Keratinocyte (primary cell): Measurements from ENCODE around the gene RORB.

Source experiments
- EZH2 ChIP-seq: IDR thresholded peaks from one replicate; pipeline ENCODE4 v1.6.1; 2012; ENCODE audit warnings: inconsistent platforms, mild to moderate bottlenecking, low read length, moderate library complexity
- TF ChIP-seq, protein P1 (sequence below), 3 experiments: IDR thresholded peaks in 1 of 3; conservative IDR thresholded peaks in 1 of 3; optimal IDR thresholded peaks in 1 of 3; 2 replicates in 2 of 3; 3 replicates in 1 of 3; pipeline versions ENCODE3 to v1.5.1; 2011; ENCODE audit warnings: low read length in 3 of 3, mild to moderate bottlenecking in 3 of 3, moderate library complexity in 2 of 3, control low read depth in 1 of 3, inconsistent platforms in 1 of 3; ENCODE audit not compliant: insufficient read depth in 2 of 3; ENCODE audit errors: extremely low read depth in 1 of 3

DNA sequence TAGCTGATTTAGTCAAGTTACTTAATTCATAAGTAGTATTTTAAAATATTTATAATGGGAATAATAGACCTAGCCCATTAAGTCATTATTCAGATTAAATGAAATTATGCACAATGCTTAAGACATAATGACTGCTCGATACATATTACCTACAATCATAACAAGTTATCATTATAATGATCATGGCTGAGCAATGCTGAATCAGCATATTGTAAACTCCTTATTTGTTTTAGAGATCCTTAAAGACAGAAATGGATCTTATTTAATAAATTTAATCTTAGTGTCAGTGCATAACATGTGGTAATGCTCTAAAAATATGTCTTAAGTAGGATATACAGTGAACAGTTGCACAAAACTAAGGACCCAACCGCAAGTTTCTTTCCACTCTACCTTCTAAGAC lies 221.6 kb downstream of the RORB start:
- TF ChIP-seq, protein P1, sequence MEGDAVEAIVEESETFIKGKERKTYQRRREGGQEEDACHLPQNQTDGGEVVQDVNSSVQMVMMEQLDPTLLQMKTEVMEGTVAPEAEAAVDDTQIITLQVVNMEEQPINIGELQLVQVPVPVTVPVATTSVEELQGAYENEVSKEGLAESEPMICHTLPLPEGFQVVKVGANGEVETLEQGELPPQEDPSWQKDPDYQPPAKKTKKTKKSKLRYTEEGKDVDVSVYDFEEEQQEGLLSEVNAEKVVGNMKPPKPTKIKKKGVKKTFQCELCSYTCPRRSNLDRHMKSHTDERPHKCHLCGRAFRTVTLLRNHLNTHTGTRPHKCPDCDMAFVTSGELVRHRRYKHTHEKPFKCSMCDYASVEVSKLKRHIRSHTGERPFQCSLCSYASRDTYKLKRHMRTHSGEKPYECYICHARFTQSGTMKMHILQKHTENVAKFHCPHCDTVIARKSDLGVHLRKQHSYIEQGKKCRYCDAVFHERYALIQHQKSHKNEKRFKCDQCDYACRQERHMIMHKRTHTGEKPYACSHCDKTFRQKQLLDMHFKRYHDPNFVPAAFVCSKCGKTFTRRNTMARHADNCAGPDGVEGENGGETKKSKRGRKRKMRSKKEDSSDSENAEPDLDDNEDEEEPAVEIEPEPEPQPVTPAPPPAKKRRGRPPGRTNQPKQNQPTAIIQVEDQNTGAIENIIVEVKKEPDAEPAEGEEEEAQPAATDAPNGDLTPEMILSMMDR (optimal IDR thresholded peaks at IDR 0.05 in 1 of 3, IDR thresholded peaks at IDR 0.05 in 1 of 3, conservative IDR thresholded peaks at IDR 0.05 in 1 of 3; ENCODE audit: extremely low read depth in 1 of 3, insufficient read depth in 2 of 3, low read length in 3 of 3): no peak
- TF ChIP-seq EZH2: no peak
